Muscle of leg (tissue), 11 donors: Measurements from ENCODE around the gene RIN1. TPM values are rescaled to one million over a fixed set of nuclear protein-coding genes. Genes with fewer than 3 reads are reported as not detected.
"Not testable (repeated sequence)": the region's sequence is repeated elsewhere in the genome, so short reads cannot be mapped to it uniquely, and the experiment has no call there.

Experiments
- DNase-seq: peaks from one replicate; pipeline ENCODE4 v3.0.0; 2013
- H3K27ac ChIP-seq: one replicate; pipeline ENCODE4 v1.5.1; 2013; ENCODE audit warnings: mild to moderate bottlenecking, low read length, control low read depth
- H3K27me3 ChIP-seq: one replicate; pipeline ENCODE4 v1.6.1; 2013; ENCODE audit warnings: low read length; ENCODE audit not compliant: control insufficient read depth, insufficient read depth
- H3K36me3 ChIP-seq: one replicate; pipeline ENCODE4 v1.6.1; 2013; ENCODE audit warnings: low read length; ENCODE audit not compliant: control insufficient read depth, insufficient read depth
- H3K4me1 ChIP-seq: one replicate; pipeline ENCODE4 v1.6.1; 2013; ENCODE audit warnings: low read length; ENCODE audit not compliant: control insufficient read depth, insufficient read depth
- H3K4me3 ChIP-seq: one replicate; pipeline ENCODE4 v1.5.1; 2013; ENCODE audit warnings: low read length, control low read depth
- H3K9me3 ChIP-seq: replicated peaks from 2 replicates; pipeline ENCODE4 v1.6.1; 2013; ENCODE audit warnings: low read depth, low read length; ENCODE audit not compliant: control insufficient read depth
- WGBS: methylation state at CpG from one replicate; pipeline ENCODE4 v1.1.5; 2013; ENCODE audit warnings: missing lambda C conversion rate; ENCODE audit not compliant: insufficient coverage; 5-methylcytosine and 5-hydroxymethylcytosine counted together
- polyA plus RNA-seq, 8 donors: library from polyadenylated mRNA; unstranded; fragments of 120-200 nt; gene quantifications; one replicate each; pipeline versions ENCODE4 v1.2.1 to v1.2.3, GENCODE V29; 2013; ENCODE audit warnings: inconsistent platforms in 1 of 8, low replicate concordance in 1 of 8; ENCODE audit not compliant: insufficient read length in 8 of 8, insufficient read depth in 1 of 8
- total RNA-seq: library from RNA; stranded (reverse); fragments of 120-200 nt; gene quantifications from one replicate; pipeline ENCODE4 v1.2.4, GENCODE V29; 2013

The RIN1 gene
- total and polyA plus RNA-seq, 9 donors = 5.3 to 9.6 (median 7.6) TPM

GRCh38 chr11:66312549-66313320, 23.5 kb downstream of the RIN1 start:
- peak; percentile 99 for DNase-seq
- peak overlapping the region; percentile 62 for H3K4me3 ChIP-seq
- peaks cover 15% of the 10 kb centered on the region for H3K27me3 ChIP-seq
- H3K27ac ChIP-seq = peak overlapping the region; percentile 97
- 1% methylated on average over 47 of the region's 52 CpGs for WGBS
- H3K36me3 ChIP-seq = no peaks in the 10 kb centered on the region
- no peaks in the 10 kb centered on the region for H3K9me3 ChIP-seq
- peaks cover 50% of the 10 kb centered on the region for H3K4me1 ChIP-seq

- H3K27me3 ChIP-seq = peaks cover 19% of the 10 kb centered on the region
- DNase-seq = peak; percentile 95
- peaks cover 43% of the 10 kb centered on the region for H3K4me1 ChIP-seq
- peak overlapping the region; percentile 62 for H3K4me3 ChIP-seq
- H3K27ac ChIP-seq = peak overlapping the region; percentile 97
- H3K9me3 ChIP-seq = no peaks in the 10 kb centered on the region
- H3K36me3 ChIP-seq = no peaks in the 10 kb centered on the region
- under 1% methylated on average over 44 of the region's 44 CpGs for WGBS
Measured at GRCh38 chr11:66311965-66312548, 24.2 kb downstream of the RIN1 start.

- H3K4me3 ChIP-seq = peak overlapping the region; percentile 62
- peaks cover 19% of the 10 kb centered on the region for H3K27me3 ChIP-seq
- H3K4me1 ChIP-seq = peaks cover 38% of the 10 kb centered on the region
- peak overlapping the region; percentile 97 for H3K27ac ChIP-seq
- 9% methylated on average over 14 of the region's 26 CpGs for WGBS
- no peaks in the 10 kb centered on the region for H3K36me3 ChIP-seq
- H3K9me3 ChIP-seq = no peaks in the 10 kb centered on the region
- DNase-seq = no peak
Measured at GRCh38 chr11:66311470-66311964, 24.7 kb downstream of the RIN1 start.

- H3K27ac ChIP-seq, H3K36me3 ChIP-seq, H3K4me3 ChIP-seq, DNase-seq, H3K9me3 ChIP-seq: not testable (repeated sequence)
- peaks cover 19% of the 10 kb centered on the region for H3K27me3 ChIP-seq
- WGBS = 87% methylated on average over 5 of the region's 18 CpGs
- peaks cover 33% of the 10 kb centered on the region for H3K4me1 ChIP-seq
Measured at GRCh38 chr11:66310803-66311440, 25.3 kb downstream of the RIN1 start.

GRCh38 chr11:66310324-66310723, 25.9 kb downstream of the RIN1 start:
- H3K27ac ChIP-seq = no peak overlapping the region

GRCh38 chr11:66309475-66309874, 26.8 kb downstream of the RIN1 start:
- no peak for DNase-seq
- no peak overlapping the region for H3K27ac ChIP-seq
- H3K27me3 ChIP-seq = peaks cover 14% of the 10 kb centered on the region
- 43% methylated on average over 3 of the region's 3 CpGs for WGBS
- H3K9me3 ChIP-seq = no peaks in the 10 kb centered on the region
- no peaks in the 10 kb centered on the region for H3K36me3 ChIP-seq
- H3K4me3 ChIP-seq = no peak overlapping the region
- H3K4me1 ChIP-seq = peaks cover 22% of the 10 kb centered on the region

More at GRCh38 chr11:66310324-66310723, 25.9 kb downstream of the RIN1 start:
- Histone ChIP-seq H3K4me1 (peaks cover 29% of the 10 kb centered on the region), H3K27me3 (peaks cover 19% of the 10 kb centered on the region), H3K9me3 (no peaks in the 10 kb centered on the region), H3K4me3 (no peak overlapping the region), H3K36me3 (no peaks in the 10 kb centered on the region)
- DNase-seq = no peak
- no CpG with 5 or more reads among the region's 8 CpGs for WGBS

- peaks cover 4% of the 10 kb centered on the region for H3K27me3 ChIP-seq
- H3K36me3 ChIP-seq = no peaks in the 10 kb centered on the region
- H3K27ac ChIP-seq = no peak overlapping the region
- DNase-seq = no peak
- H3K4me1 ChIP-seq = no peaks in the 10 kb centered on the region
- H3K4me3 ChIP-seq = no peak overlapping the region
- no peaks in the 10 kb centered on the region for H3K9me3 ChIP-seq
- 82% methylated on average over 9 of the region's 12 CpGs for WGBS
Measured at GRCh38 chr11:66302656-66303055, 33.6 kb downstream of the RIN1 start.

GRCh38 chr11:66299186-66299585, 37.0 kb downstream of the RIN1 start:
- Histone ChIP-seq H3K27me3 (peaks cover 3% of the 10 kb centered on the region), H3K36me3 (no peaks in the 10 kb centered on the region), H3K27ac (no peak overlapping the region), H3K9me3 (no peaks in the 10 kb centered on the region), H3K4me1 (no peaks in the 10 kb centered on the region), H3K4me3 (no peak overlapping the region)
- DNase-seq = no peak
- 40% methylated on average over 1 of the region's 3 CpGs for WGBS

- H3K27me3 ChIP-seq = peaks cover 18% of the 10 kb centered on the region
- no peaks in the 10 kb centered on the region for H3K4me1 ChIP-seq
- no peak for DNase-seq
- H3K36me3 ChIP-seq = no peaks in the 10 kb centered on the region
- no peak overlapping the region for H3K4me3 ChIP-seq
- H3K9me3 ChIP-seq = no peaks in the 10 kb centered on the region
- 54% methylated on average over 5 of the region's 8 CpGs for WGBS
- H3K27ac ChIP-seq = no peak overlapping the region
Measured at GRCh38 chr11:66297610-66298009, 38.6 kb downstream of the RIN1 start.
